GM12891 (cell line): Measurements from ENCODE around the gene RADIL.

ENCODE experiments used
- POLR2A ChIP-seq: IDR thresholded peaks from 2 replicates; pipeline ENCODE4 v1.6.1; 2011; ENCODE audit warnings: low read depth, low read length, control low read depth
- POLR2AphosphoS5 ChIP-seq: IDR thresholded peaks from 2 replicates; pipeline ENCODE4 v1.6.1; 2011; ENCODE audit warnings: low read depth, low read length, control low read depth
- SPI1 ChIP-seq: IDR thresholded peaks from 2 replicates; pipeline ENCODE4 v1.6.1; 2011; ENCODE audit warnings: low read depth, low read length, control low read depth
- TAF1 ChIP-seq: IDR thresholded peaks from 2 replicates; pipeline ENCODE4 v1.6.1; 2011; ENCODE audit warnings: low read depth, low read length, control low read depth

GRCh38 chr7:4790516-4790991 is 93.0 kb downstream of the RADIL start:
- no peak for TF ChIP-seq POLR2A
- no peak for TF ChIP-seq POLR2AphosphoS5
- TF ChIP-seq TAF1, result no peak
- no peak for TF ChIP-seq SPI1
